AG04449 (cell line): Measurements from ENCODE around the gene PELO.

Experiments
- CTCF ChIA-PET: fragments of 350-600 bp; formaldehyde crosslinking; extraction: SDS; loops from one replicate; lab custom pipeline; 2021; ENCODE audit warnings: antibody characterized with exemption; lab: Yijun Ruan, JAX
- POLR2A ChIA-PET: fragments of 400-600, 350-600 bp; formaldehyde crosslinking; extraction: SDS; loops from one replicate; lab custom pipeline; 2020; ENCODE audit warnings: antibody characterized with exemption, inconsistent platforms; lab: Yijun Ruan, JAX
- DNase-seq: peaks from one replicate; pipeline ENCODE4 v3.0.0-alpha.2; 2010; ENCODE audit warnings: low read depth, low spot score
- H3K4me3 ChIP-seq: 2 replicates; pipeline ENCODE4 v1.5.1; 2011; ENCODE audit warnings: low read depth, mild to moderate bottlenecking, control low read depth, low read length
- CTCF ChIP-seq: IDR thresholded peaks from one replicate; pipeline ENCODE4 v1.5.1; 2011; ENCODE audit warnings: mild to moderate bottlenecking, moderate library complexity, low read length, control low read depth, inconsistent platforms; ENCODE audit not compliant: insufficient read depth; ENCODE audit errors: missing control alignments

The PELO gene, protein sequence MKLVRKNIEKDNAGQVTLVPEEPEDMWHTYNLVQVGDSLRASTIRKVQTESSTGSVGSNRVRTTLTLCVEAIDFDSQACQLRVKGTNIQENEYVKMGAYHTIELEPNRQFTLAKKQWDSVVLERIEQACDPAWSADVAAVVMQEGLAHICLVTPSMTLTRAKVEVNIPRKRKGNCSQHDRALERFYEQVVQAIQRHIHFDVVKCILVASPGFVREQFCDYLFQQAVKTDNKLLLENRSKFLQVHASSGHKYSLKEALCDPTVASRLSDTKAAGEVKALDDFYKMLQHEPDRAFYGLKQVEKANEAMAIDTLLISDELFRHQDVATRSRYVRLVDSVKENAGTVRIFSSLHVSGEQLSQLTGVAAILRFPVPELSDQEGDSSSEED

DNA sequence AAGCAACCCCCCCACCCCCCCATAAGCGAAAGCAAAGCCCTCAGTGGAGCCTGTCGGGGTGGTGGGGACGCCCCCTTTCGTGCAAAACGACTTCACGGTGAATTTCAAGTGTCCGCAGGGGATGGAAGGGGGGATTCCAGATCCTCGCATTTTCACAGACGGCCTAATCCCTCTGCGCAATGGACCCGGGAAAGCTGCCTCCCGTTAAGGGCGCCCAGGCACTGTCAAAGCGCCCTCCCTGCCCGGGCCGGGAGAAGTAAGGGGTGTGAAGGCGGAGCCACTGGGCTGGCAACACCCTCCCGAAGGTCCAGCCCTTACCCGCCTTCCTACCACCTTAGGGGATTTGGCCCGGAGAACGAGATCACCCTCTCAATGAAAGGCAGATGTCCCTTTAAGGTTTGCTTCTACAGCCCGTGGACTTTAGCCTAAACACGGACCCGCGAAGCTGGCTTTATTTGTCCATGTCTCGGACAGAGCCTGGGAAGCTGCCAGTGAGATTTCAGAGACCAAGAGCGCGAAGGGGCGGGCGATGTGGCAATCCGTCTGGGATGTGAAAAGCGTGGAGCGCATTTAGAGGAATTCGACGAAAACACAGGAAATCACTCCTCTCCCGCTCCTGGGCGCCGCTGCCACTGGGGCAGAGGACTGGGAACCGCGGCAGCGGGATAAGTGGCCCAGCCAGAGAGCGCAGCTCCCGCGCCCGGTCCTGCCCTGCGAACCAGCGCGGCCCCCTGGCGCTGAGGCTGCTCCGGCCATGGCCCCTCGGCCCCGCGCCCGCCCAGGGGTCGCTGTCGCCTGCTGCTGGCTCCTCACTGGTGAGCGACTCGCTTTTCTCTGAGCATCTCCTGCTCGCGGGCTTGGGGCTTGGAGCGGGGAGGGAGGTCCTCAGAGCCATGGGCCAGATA lies at the start of gene PELO, which contains the start of gene ITGA1:
PELO (plus strand) TSS at position 317 of the 905 bp plus-strand sequence. CDS start 12,479 bp downstream, outside the sequence.
ITGA1 (plus strand) TSS at position 317 of the 905 bp plus-strand sequence; CDS start at position 755, 438 bp downstream.
- ChIA-PET POLR2A (interaction anchor here (0.6 to 1.8 kb wide), 2 partner anchors 11 to 123 kb away, joined by 3 to 11 read pairs; no protein-coding TSS in a partner anchor), CTCF (interaction anchor here (1.0 to 2.1 kb wide), 12 partner anchors 9 to 308 kb away, joined by 3 to 13 read pairs (median 4); no protein-coding TSS in a partner anchor)
- peak; percentile 57 for TF ChIP-seq CTCF
- no peak for DNase-seq
- H3K4me3 ChIP-seq, result peak within 1 kb of the TSS; percentile 77

DNA sequence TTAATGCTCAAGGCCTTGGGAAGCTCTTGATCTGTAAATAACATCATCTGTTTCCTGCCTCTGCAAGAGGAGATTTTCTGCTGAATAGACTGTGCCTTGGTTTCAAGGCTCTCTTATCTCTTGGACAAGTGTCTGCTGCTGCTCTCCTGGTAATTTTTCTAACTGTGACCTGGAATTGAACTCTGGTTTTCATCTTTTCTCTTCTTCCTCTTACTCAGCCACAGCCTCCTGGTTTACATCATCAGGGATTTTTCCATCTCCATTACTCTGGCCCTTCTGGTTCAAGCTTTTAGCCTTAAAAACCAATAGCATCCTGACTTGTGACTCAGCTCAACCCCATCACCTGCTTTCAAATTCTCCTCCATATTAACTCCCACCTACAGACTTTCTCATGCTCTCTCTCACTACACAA lies 49.6 kb upstream of the PELO start:
- ChIA-PET POLR2A (no interaction called here), CTCF (no interaction called here)
- no peak for TF ChIP-seq CTCF
- H3K4me3 ChIP-seq, result no peak overlapping the region
- no peak for DNase-seq

DNA sequence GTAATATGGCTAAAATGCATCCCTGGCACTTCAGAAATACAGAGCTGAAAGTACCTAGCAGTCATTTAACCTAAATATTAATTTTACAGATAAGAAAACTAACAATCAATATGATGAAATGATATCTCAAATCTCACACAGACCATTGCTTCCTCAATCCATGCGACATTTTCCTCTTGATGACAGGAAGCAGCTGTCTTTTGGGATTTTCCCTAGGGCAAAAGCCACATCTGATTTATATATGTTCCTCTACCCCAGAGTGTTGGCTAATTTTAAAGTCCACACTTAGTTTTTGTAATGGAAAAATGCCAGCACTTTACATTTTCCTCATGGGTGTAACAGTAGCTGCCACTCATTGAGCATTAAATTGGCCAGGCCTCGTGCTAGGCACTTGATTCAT lies 47.7 kb upstream of the PELO start:
- POLR2A ChIA-PET, result no interaction called here
- DNase-seq, result no peak
- CTCF ChIA-PET, result no interaction called here
- H3K4me3 ChIP-seq, result no peak overlapping the region
- no peak for TF ChIP-seq CTCF

DNA sequence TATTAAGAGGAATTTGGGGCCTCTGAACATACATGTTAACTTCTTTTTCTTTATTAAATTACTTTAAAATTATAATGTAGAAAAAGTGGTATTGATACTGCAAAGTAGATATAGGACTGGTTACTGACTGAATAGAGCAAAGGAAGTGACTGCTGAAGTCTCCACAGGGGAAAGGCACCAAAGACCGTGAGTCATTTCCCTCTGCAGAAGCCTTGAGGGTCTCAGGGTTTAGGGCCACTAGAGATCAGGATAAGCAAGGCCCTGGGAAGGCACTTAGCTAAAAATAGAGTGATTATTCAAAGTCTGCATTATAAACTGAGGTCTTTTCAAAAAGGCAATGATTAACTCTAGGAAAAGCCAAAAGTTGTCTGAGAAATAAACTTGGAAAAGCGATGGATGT lies 44.7 kb upstream of the PELO start:
- no peak for DNase-seq
- ChIA-PET CTCF (no interaction called here), POLR2A (no interaction called here)
- H3K4me3 ChIP-seq, result no peak overlapping the region
- TF ChIP-seq CTCF, result no peak

GRCh38 chr5:52743529-52743928 lies 44.2 kb upstream of the PELO start:
- POLR2A ChIA-PET, result no interaction called here

More at GRCh38 chr5:52743529-52743928, 44.2 kb upstream of the PELO start:
- no peak overlapping the region for H3K4me3 ChIP-seq
- TF ChIP-seq CTCF, result no peak
- CTCF ChIA-PET, result no interaction called here
- no peak for DNase-seq
